HepG2 (cell line): Measurements from ENCODE around the gene CGB5. TPM values are rescaled to one million over a fixed set of nuclear protein-coding genes. Genes with fewer than 3 reads are reported as not detected.

ENCODE experiments used
- FOXC1 ChIP-seq: sonication (generic); formaldehyde crosslinking; IDR thresholded peaks from 2 replicates; pipeline ENCODE4 v1.8.0; 2022; ENCODE audit warnings: mild to moderate bottlenecking, missing genetic modification reagents, borderline replicate concordance
- GABPB1 ChIP-seq: IDR thresholded peaks from 2 replicates; pipeline ENCODE4 v1.6.1; 2016; ENCODE audit warnings: mild to moderate bottlenecking, missing genetic modification reagents, moderate library complexity, missing compliant biosample characterization
- KMT2B ChIP-seq: IDR thresholded peaks from 2 replicates; pipeline ENCODE4 v1.6.1; 2016; ENCODE audit warnings: missing genetic modification reagents, missing compliant biosample characterization
- MTA1 ChIP-seq: sonication (generic); formaldehyde crosslinking; IDR thresholded peaks from 2 replicates; pipeline ENCODE4 v1.4.0; 2020; ENCODE audit warnings: missing genetic modification reagents, mild to moderate bottlenecking, borderline replicate concordance
- MYNN ChIP-seq: sonication (generic); formaldehyde crosslinking; IDR thresholded peaks from 2 replicates; pipeline ENCODE4 v1.4.0; 2020; ENCODE audit warnings: mild to moderate bottlenecking, low read depth, missing genetic modification reagents
- PHF20 ChIP-seq: sonication (generic); formaldehyde crosslinking; IDR thresholded peaks from 2 replicates; pipeline ENCODE4 v1.5.0; 2020; ENCODE audit warnings: mild to moderate bottlenecking, missing genetic modification reagents
- SMC3 ChIP-seq: IDR thresholded peaks from 2 replicates; pipeline ENCODE4 v1.6.1; 2011; ENCODE audit warnings: low read length, improper control_type of control experiment
- ZNF33B ChIP-seq: sonication (generic); formaldehyde crosslinking; IDR thresholded peaks from 2 replicates; pipeline ENCODE4 v1.5.1; 2020; ENCODE audit warnings: mild to moderate bottlenecking, missing genetic modification reagents
- ZNF644 ChIP-seq: IDR thresholded peaks from 2 replicates; pipeline ENCODE4 v1.6.1; 2016; ENCODE audit warnings: low read depth
- polyA plus RNA-seq, 8 experiments: library from polyadenylated mRNA; depleted of rRNA in 3 of 8; stranded (reverse) in 7 of 8; unstranded in 1 of 8; fragments of >200 nt; fragmentation: Illumina TruSeq in 4 of 8; extraction: Trizol in 4 of 8; gene quantifications; 2 replicates each; pipeline versions ENCODE4 v1.2.1 to v1.2.3, GENCODE V29; 2011 to 2016; ENCODE audit warnings: low read depth in 4 of 8, missing spikeins in 1 of 8, mixed read lengths in 1 of 8; ENCODE audit not compliant: insufficient read depth in 1 of 8
- total RNA-seq, 5 experiments: library from RNA; depleted of rRNA; stranded (reverse); fragments of >200 nt; fragmentation: Illumina TruSeq; extraction: Trizol; gene quantifications; 2 replicates each; pipeline ENCODE4 v1.2.3, GENCODE V29; 2016; ENCODE audit warnings: low read depth in 1 of 5
- TF ChIP-seq, protein P1 (sequence below): sonication (generic); formaldehyde crosslinking; IDR thresholded peaks from 2 replicates; pipeline ENCODE4 v1.5.0; 2020; ENCODE audit warnings: missing genetic modification reagents, mild to moderate bottlenecking, borderline replicate concordance
- TF ChIP-seq, protein P2 (sequence below): sonication (generic); formaldehyde crosslinking; IDR thresholded peaks from 2 replicates; pipeline ENCODE4 v1.4.0; 2020; ENCODE audit warnings: missing genetic modification reagents
- TF ChIP-seq, protein P3 (sequence below): sonication (generic); formaldehyde crosslinking; IDR thresholded peaks from 2 replicates; pipeline ENCODE4 v1.8.1; 2023; ENCODE audit warnings: mild to moderate bottlenecking, missing genetic modification reagents
- TF ChIP-seq, protein P4 (sequence below): sonication (generic); formaldehyde crosslinking; IDR thresholded peaks from 2 replicates; pipeline ENCODE4 v1.4.0; 2020; ENCODE audit warnings: missing genetic modification reagents, borderline replicate concordance
- TF ChIP-seq, protein P5 (sequence below): sonication (generic); formaldehyde crosslinking; IDR thresholded peaks from 2 replicates; pipeline ENCODE4 v1.5.0; 2020; ENCODE audit warnings: missing genetic modification reagents, mild to moderate bottlenecking, borderline replicate concordance
- TF ChIP-seq, protein P6 (sequence below): sonication (generic); formaldehyde crosslinking; IDR thresholded peaks from 2 replicates; pipeline ENCODE4 v1.4.0; 2020; ENCODE audit warnings: low read depth, mild to moderate bottlenecking, missing genetic modification reagents

The CGB5 gene
- total and polyA plus RNA-seq, 2 of the 13 experiments (the other 11 are each of a cell fraction or from before 2014, with no cell fraction given): not detected

DNA sequence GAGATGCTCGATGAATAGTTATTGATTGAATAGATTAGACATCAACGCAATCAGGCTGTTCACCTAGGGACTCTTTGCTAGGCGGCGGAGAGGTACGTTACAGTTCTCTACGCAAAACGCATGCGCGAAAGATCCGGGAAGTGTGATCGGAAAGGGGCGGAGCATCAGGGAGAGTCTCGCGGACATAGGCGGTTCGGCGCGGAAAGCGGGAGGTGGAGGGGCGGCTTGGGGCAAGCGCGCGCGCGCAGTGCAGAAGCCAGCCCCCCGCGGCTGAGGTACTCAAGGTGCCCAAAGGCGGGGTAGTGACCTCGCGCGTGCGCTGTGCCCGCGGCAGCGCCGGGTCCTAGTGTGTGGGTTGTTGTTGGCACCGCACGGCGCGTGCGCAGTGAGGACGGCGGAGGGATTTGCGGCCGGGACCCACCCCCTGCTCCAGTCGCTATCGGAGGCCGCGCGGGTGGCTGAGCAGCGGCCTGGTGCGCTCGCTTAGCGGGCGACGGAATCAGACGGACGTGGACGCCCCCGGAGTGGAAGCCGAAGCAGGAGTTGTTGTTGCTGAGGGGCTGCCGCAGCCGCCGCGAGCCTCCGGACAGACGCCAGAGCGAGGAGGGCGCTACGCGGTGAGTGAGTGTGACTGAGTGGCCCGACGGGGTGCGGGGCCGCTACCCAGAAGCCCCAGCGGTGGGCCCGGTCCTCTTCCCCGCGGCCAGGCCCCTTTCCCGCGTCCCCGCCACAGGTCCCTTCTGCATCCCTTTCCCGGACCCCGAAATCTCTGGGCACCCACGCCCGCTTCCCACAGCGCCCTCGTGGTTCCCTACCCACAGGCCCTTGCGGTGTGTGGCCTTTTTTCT, 41.6 kb downstream of the CGB5 start, which contains the start of gene SNRNP70 (continued):
- TF ChIP-seq, protein P1, sequence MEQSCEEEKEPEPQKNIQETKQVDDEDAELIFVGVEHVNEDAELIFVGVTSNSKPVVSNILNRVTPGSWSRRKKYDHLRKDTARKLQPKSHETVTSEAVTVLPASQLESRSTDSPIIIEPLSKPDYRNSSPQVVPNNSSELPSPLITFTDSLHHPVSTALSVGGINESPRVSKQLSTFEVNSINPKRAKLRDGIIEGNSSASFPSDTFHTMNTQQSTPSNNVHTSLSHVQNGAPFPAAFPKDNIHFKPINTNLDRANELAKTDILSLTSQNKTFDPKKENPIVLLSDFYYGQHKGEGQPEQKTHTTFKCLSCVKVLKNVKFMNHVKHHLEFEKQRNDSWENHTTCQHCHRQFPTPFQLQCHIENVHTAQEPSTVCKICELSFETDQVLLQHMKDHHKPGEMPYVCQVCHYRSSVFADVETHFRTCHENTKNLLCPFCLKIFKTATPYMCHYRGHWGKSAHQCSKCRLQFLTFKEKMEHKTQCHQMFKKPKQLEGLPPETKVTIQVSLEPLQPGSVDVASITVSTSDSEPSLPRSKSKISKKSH (CRISPR knock-in tag): peak; percentile 93
- TF ChIP-seq, protein P2, sequence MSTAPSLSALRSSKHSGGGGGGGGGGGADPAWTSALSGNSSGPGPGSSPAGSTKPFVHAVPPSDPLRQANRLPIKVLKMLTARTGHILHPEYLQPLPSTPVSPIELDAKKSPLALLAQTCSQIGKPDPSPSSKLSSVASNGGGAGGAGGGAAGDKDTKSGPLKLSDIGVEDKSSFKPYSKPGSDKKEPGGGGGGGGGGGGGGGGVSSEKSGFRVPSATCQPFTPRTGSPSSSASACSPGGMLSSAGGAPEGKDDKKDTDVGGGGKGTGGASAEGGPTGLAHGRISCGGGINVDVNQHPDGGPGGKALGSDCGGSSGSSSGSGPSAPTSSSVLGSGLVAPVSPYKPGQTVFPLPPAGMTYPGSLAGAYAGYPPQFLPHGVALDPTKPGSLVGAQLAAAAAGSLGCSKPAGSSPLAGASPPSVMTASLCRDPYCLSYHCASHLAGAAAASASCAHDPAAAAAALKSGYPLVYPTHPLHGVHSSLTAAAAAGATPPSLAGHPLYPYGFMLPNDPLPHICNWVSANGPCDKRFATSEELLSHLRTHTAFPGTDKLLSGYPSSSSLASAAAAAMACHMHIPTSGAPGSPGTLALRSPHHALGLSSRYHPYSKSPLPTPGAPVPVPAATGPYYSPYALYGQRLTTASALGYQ (CRISPR knock-in tag): peak; percentile 71
- TF ChIP-seq KMT2B: peak; percentile 91
- peak; percentile 92 for TF ChIP-seq PHF20 (CRISPR knock-in tag)
- no peak; the same call in 1 of the 2 replicates for TF ChIP-seq ZNF33B (CRISPR knock-in tag)
- TF ChIP-seq, protein P3, sequence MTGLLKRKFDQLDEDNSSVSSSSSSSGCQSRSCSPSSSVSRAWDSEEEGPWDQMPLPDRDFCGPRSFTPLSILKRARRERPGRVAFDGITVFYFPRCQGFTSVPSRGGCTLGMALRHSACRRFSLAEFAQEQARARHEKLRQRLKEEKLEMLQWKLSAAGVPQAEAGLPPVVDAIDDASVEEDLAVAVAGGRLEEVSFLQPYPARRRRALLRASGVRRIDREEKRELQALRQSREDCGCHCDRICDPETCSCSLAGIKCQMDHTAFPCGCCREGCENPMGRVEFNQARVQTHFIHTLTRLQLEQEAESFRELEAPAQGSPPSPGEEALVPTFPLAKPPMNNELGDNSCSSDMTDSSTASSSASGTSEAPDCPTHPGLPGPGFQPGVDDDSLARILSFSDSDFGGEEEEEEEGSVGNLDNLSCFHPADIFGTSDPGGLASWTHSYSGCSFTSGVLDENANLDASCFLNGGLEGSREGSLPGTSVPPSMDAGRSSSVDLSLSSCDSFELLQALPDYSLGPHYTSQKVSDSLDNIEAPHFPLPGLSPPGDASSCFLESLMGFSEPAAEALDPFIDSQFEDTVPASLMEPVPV: no peak
- TF ChIP-seq FOXC1 (CRISPR knock-in tag): peak; percentile 82; the same call in 1 of the 2 replicates
- TF ChIP-seq, protein P4, sequence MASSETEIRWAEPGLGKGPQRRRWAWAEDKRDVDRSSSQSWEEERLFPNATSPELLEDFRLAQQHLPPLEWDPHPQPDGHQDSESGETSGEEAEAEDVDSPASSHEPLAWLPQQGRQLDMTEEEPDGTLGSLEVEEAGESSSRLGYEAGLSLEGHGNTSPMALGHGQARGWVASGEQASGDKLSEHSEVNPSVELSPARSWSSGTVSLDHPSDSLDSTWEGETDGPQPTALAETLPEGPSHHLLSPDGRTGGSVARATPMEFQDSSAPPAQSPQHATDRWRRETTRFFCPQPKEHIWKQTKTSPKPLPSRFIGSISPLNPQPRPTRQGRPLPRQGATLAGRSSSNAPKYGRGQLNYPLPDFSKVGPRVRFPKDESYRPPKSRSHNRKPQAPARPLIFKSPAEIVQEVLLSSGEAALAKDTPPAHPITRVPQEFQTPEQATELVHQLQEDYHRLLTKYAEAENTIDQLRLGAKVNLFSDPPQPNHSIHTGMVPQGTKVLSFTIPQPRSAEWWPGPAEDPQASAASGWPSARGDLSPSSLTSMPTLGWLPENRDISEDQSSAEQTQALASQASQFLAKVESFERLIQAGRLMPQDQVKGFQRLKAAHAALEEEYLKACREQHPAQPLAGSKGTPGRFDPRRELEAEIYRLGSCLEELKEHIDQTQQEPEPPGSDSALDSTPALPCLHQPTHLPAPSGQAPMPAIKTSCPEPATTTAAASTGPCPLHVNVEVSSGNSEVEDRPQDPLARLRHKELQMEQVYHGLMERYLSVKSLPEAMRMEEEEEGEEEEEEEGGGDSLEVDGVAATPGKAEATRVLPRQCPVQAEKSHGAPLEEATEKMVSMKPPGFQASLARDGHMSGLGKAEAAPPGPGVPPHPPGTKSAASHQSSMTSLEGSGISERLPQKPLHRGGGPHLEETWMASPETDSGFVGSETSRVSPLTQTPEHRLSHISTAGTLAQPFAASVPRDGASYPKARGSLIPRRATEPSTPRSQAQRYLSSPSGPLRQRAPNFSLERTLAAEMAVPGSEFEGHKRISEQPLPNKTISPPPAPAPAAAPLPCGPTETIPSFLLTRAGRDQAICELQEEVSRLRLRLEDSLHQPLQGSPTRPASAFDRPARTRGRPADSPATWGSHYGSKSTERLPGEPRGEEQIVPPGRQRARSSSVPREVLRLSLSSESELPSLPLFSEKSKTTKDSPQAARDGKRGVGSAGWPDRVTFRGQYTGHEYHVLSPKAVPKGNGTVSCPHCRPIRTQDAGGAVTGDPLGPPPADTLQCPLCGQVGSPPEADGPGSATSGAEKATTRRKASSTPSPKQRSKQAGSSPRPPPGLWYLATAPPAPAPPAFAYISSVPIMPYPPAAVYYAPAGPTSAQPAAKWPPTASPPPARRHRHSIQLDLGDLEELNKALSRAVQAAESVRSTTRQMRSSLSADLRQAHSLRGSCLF (CRISPR knock-in tag): no peak
- TF ChIP-seq SMC3: no peak
- TF ChIP-seq, protein P5, sequence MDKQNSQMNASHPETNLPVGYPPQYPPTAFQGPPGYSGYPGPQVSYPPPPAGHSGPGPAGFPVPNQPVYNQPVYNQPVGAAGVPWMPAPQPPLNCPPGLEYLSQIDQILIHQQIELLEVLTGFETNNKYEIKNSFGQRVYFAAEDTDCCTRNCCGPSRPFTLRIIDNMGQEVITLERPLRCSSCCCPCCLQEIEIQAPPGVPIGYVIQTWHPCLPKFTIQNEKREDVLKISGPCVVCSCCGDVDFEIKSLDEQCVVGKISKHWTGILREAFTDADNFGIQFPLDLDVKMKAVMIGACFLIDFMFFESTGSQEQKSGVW (CRISPR knock-in tag): no peak
- TF ChIP-seq MYNN (CRISPR knock-in tag): no peak; the same call in 1 of the 2 replicates
- TF ChIP-seq ZNF644: no peak
- TF ChIP-seq GABPB1 (CRISPR knock-in tag): peak; percentile 89
- no peak for TF ChIP-seq MTA1 (CRISPR knock-in tag)
- TF ChIP-seq, protein P6, sequence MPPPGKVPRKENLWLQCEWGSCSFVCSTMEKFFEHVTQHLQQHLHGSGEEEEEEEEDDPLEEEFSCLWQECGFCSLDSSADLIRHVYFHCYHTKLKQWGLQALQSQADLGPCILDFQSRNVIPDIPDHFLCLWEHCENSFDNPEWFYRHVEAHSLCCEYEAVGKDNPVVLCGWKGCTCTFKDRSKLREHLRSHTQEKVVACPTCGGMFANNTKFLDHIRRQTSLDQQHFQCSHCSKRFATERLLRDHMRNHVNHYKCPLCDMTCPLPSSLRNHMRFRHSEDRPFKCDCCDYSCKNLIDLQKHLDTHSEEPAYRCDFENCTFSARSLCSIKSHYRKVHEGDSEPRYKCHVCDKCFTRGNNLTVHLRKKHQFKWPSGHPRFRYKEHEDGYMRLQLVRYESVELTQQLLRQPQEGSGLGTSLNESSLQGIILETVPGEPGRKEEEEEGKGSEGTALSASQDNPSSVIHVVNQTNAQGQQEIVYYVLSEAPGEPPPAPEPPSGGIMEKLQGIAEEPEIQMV (CRISPR knock-in tag): no peak
